ENCODE data around the gene RPN2.

The RPN2 gene

GRCh38 chr20:37259031-37259430, 79.9 kb downstream of the RPN2 start:
- Histone ChIP-seq H3K79me1 (replicated peaks; ENCODE audit: low read length, poor library complexity, severe bottlenecking) (no peaks in the 10 kb centered on the region), H4K91ac (ENCODE audit: low read length) (no peak overlapping the region), H2AFZ (ENCODE audit: low read depth, low read length) (no peak overlapping the region), H3K14ac (ENCODE audit: low read length in 2 of 2) (no peak overlapping the region), H3K9ac (ENCODE audit: low read length) (no peak overlapping the region), H3K4ac (ENCODE audit: low read depth in 1 of 2, low read length in 2 of 2) (no peak overlapping the region), H3K4me1 (ENCODE audit: control insufficient read depth, insufficient read depth, low read depth, low read length) (peaks cover 5% of the 10 kb centered on the region), H3K18ac (ENCODE audit: low read depth in 1 of 2, low read length in 2 of 2) (no peak overlapping the region), H3K4me2 (ENCODE audit: low read length, poor library complexity, severe bottlenecking) (no peak overlapping the region), H3K9me3 (ENCODE audit: control insufficient read depth, low read length) (peaks cover 6% of the 10 kb centered on the region), H3K27me3 (ENCODE audit: control insufficient read depth in 1 of 2, insufficient read depth in 1 of 2, low read length in 2 of 2) (peaks cover 53 to 81% of the 10 kb centered on the region in 2 experiments), H2BK12ac (ENCODE audit: low read length in 2 of 2) (no peak overlapping the region), H4K8ac (ENCODE audit: low read length) (no peak overlapping the region), H3K4me3 (ENCODE audit: insufficient read depth in 1 of 2, low read depth in 1 of 2, low read length in 2 of 2) (no peak overlapping the region), H2BK5ac (ENCODE audit: low read depth, low read length, poor library complexity, severe bottlenecking) (no peak overlapping the region), H3K27ac (ENCODE audit: low read length, poor library complexity, severe bottlenecking) (no peak overlapping the region), H2BK120ac (ENCODE audit: low read depth, low read length) (no peak overlapping the region), H3K23ac (ENCODE audit: low read length in 2 of 2) (no peak overlapping the region), H3K36me3 (ENCODE audit: control insufficient read depth in 1 of 2, insufficient read depth in 2 of 2, low read depth in 1 of 2, low read length in 2 of 2) (no peaks in the 10 kb centered on the region), H2AK5ac (ENCODE audit: low read length, severe bottlenecking) (no peak overlapping the region), H2BK15ac (ENCODE audit: low read depth, poor library complexity, severe bottlenecking) (no peak overlapping the region)
- no peak for DNase-seq
- 75% methylated on average over 11 of the region's 11 CpGs for WGBS

DNA sequence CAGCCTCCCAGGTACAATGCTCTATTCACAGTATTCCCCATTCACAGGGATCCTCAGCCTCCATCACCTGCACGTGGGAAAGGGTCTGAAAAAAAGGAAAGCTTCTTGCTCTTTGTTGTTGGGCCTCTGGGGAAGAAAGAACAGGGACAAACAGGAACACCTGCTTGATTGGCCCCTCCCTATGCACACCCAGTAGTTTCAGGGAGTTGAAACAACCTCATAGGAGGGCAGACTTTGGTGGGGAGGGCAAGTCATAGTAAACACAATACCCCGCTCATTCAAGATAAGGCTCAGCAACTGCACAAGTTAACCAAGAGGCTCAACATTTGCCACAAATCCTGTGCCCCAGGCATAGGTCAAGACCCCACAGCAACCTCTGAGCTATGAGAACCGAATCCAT, 80.7 kb downstream of the RPN2 start:
- Histone ChIP-seq H2AK5ac (ENCODE audit: low read length, severe bottlenecking) (no peak overlapping the region), H2BK12ac (ENCODE audit: low read length in 2 of 2) (no peak overlapping the region), H3K27me3 (ENCODE audit: control insufficient read depth in 1 of 2, insufficient read depth in 1 of 2, low read length in 2 of 2) (peaks cover 50 to 75% of the 10 kb centered on the region in 2 experiments), H3K18ac (ENCODE audit: low read depth in 1 of 2, low read length in 2 of 2) (no peak overlapping the region), H3K4me2 (ENCODE audit: low read length, poor library complexity, severe bottlenecking) (no peak overlapping the region), H3K4me3 (ENCODE audit: insufficient read depth in 1 of 2, low read depth in 1 of 2, low read length in 2 of 2) (no peak overlapping the region), H4K91ac (ENCODE audit: low read length) (no peak overlapping the region), H2BK5ac (ENCODE audit: low read depth, low read length, poor library complexity, severe bottlenecking) (no peak overlapping the region), H3K36me3 (ENCODE audit: control insufficient read depth in 1 of 2, insufficient read depth in 2 of 2, low read depth in 1 of 2, low read length in 2 of 2) (no peaks in the 10 kb centered on the region), H3K9me3 (ENCODE audit: control insufficient read depth, low read length) (no peaks in the 10 kb centered on the region), H3K27ac (ENCODE audit: low read length, poor library complexity, severe bottlenecking) (no peak overlapping the region), H3K4ac (ENCODE audit: low read depth in 1 of 2, low read length in 2 of 2) (no peak overlapping the region), H2AFZ (ENCODE audit: low read depth, low read length) (no peak overlapping the region), H3K9ac (ENCODE audit: low read length) (no peak overlapping the region), H2BK120ac (ENCODE audit: low read depth, low read length) (no peak overlapping the region), H2BK15ac (ENCODE audit: low read depth, poor library complexity, severe bottlenecking) (no peak overlapping the region), H3K4me1 (ENCODE audit: control insufficient read depth, insufficient read depth, low read depth, low read length) (peaks cover 5% of the 10 kb centered on the region), H3K23ac (ENCODE audit: low read length in 2 of 2) (no peak overlapping the region), H3K14ac (ENCODE audit: low read length in 2 of 2) (no peak overlapping the region), H4K8ac (ENCODE audit: low read length) (no peak overlapping the region), H3K79me1 (replicated peaks; ENCODE audit: low read length, poor library complexity, severe bottlenecking) (no peaks in the 10 kb centered on the region)
- no peak for DNase-seq
- 41% methylated on average over 2 of the region's 3 CpGs for WGBS

DNA sequence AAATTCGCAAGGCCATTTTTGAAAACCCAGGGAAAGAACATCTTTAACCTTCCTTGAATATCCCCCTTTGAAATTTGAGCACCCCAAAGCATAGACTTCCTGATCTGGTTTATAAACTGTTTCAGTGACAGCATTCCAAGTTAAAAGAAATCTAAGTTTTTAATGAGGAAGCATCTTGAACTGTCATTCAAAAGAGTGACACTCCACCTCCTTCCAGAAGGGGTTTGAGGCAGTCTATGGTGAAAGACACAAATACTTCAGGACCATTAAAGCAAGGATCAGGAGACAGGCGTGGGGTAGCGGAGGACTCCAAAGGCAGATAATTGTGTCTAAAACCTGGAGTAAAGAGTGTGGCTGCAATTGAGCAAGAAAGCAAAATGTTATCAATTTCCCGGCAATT, 81.8 kb downstream of the RPN2 start:
- Histone ChIP-seq H3K79me1 (replicated peaks; ENCODE audit: low read length, poor library complexity, severe bottlenecking) (no peaks in the 10 kb centered on the region), H2BK5ac (ENCODE audit: low read depth, low read length, poor library complexity, severe bottlenecking) (no peak overlapping the region), H3K4me2 (ENCODE audit: low read length, poor library complexity, severe bottlenecking) (no peak overlapping the region), H4K8ac (ENCODE audit: low read length) (no peak overlapping the region), H2AK5ac (ENCODE audit: low read length, severe bottlenecking) (no peak overlapping the region), H3K4me1 (ENCODE audit: control insufficient read depth, insufficient read depth, low read depth, low read length) (peaks cover 5% of the 10 kb centered on the region), H2AFZ (ENCODE audit: low read depth, low read length) (no peak overlapping the region), H3K36me3 (ENCODE audit: control insufficient read depth in 1 of 2, insufficient read depth in 2 of 2, low read depth in 1 of 2, low read length in 2 of 2) (no peaks in the 10 kb centered on the region), H3K18ac (ENCODE audit: low read depth in 1 of 2, low read length in 2 of 2) (no peak overlapping the region), H3K4me3 (ENCODE audit: insufficient read depth in 1 of 2, low read depth in 1 of 2, low read length in 2 of 2) (no peak overlapping the region), H3K4ac (ENCODE audit: low read depth in 1 of 2, low read length in 2 of 2) (no peak overlapping the region), H3K23ac (ENCODE audit: low read length in 2 of 2) (no peak overlapping the region), H3K14ac (ENCODE audit: low read length in 2 of 2) (no peak overlapping the region), H3K9me3 (ENCODE audit: control insufficient read depth, low read length) (no peaks in the 10 kb centered on the region), H4K91ac (ENCODE audit: low read length) (no peak overlapping the region), H2BK120ac (ENCODE audit: low read depth, low read length) (no peak overlapping the region), H3K27ac (ENCODE audit: low read length, poor library complexity, severe bottlenecking) (no peak overlapping the region), H2BK12ac (ENCODE audit: low read length in 2 of 2) (no peak overlapping the region), H3K9ac (ENCODE audit: low read length) (no peak overlapping the region), H3K27me3 (ENCODE audit: control insufficient read depth in 1 of 2, insufficient read depth in 1 of 2, low read length in 2 of 2) (peaks cover 49 to 74% of the 10 kb centered on the region in 2 experiments), H2BK15ac (ENCODE audit: low read depth, poor library complexity, severe bottlenecking) (no peak overlapping the region)
- no peak for DNase-seq
- 86% methylated on average over 4 of the region's 4 CpGs for WGBS

DNA sequence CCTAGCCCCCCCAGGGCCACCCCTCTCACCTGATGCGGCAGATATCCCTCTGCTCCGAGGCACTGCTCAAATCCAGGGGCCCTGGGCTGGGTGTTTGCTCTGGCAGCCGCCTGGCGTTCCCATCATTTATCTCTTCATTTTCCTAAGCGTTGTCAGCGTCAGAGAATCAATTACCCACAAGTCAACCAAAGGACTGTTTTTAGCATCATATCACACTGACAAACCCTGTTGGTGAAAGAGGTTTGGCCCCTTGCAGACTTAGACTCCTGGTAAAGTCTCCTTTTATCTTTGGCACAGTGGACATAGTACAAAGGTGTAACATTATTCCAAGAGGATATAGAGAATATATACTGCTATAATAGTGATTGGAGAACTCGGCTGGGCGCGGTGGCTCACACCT, 82.6 kb downstream of the RPN2 start, which contains the start of gene GHRH:
GHRH (minus strand) TSS at position 101 of the 400 bp plus-strand sequence. CDS start 4,925 bp downstream, outside the sequence.
- Histone ChIP-seq H3K4me1 (ENCODE audit: control insufficient read depth, insufficient read depth, low read depth, low read length) (peaks cover 5% of the 10 kb centered on the region), H2BK120ac (ENCODE audit: low read depth, low read length) (no peak within 1 kb of the TSS), H2AK5ac (ENCODE audit: low read length, severe bottlenecking) (no peak within 1 kb of the TSS), H3K4me3 (ENCODE audit: insufficient read depth in 1 of 2, low read depth in 1 of 2, low read length in 2 of 2) (no peak within 1 kb of the TSS), H3K9me3 (ENCODE audit: control insufficient read depth, low read length) (no peaks in the 10 kb centered on the region), H2BK12ac (ENCODE audit: low read length in 2 of 2) (no peak within 1 kb of the TSS), H3K36me3 (ENCODE audit: control insufficient read depth in 1 of 2, insufficient read depth in 2 of 2, low read depth in 1 of 2, low read length in 2 of 2) (no peaks in the 10 kb centered on the region), H3K14ac (ENCODE audit: low read length in 2 of 2) (no peak within 1 kb of the TSS), H3K18ac (ENCODE audit: low read depth in 1 of 2, low read length in 2 of 2) (no peak within 1 kb of the TSS), H3K4me2 (ENCODE audit: low read length, poor library complexity, severe bottlenecking) (no peak within 1 kb of the TSS), H3K27me3 (ENCODE audit: control insufficient read depth in 1 of 2, insufficient read depth in 1 of 2, low read length in 2 of 2) (peaks cover 46 to 69% of the 10 kb centered on the region in 2 experiments), H3K23ac (ENCODE audit: low read length in 2 of 2) (no peak within 1 kb of the TSS), H2BK5ac (ENCODE audit: low read depth, low read length, poor library complexity, severe bottlenecking) (no peak within 1 kb of the TSS), H3K79me1 (replicated peaks; ENCODE audit: low read length, poor library complexity, severe bottlenecking) (no peaks in the 10 kb centered on the region), H4K91ac (ENCODE audit: low read length) (no peak within 1 kb of the TSS), H4K8ac (ENCODE audit: low read length) (no peak within 1 kb of the TSS), H2BK15ac (ENCODE audit: low read depth, poor library complexity, severe bottlenecking) (no peak within 1 kb of the TSS), H3K9ac (ENCODE audit: low read length) (no peak within 1 kb of the TSS), H3K27ac (ENCODE audit: low read length, poor library complexity, severe bottlenecking) (no peak within 1 kb of the TSS), H3K4ac (ENCODE audit: low read depth in 1 of 2, low read length in 2 of 2) (no peak within 1 kb of the TSS), H2AFZ (ENCODE audit: low read depth, low read length) (no peak within 1 kb of the TSS)
- 76% methylated on average over 9 of the region's 9 CpGs for WGBS
- DNase-seq: no peak
